GM06990 (cell line): ENCODE measurements around the gene OR2L13.
"Not testable (repeated sequence)": the region's sequence is repeated elsewhere in the genome, so short reads cannot be mapped to it uniquely, and the experiment has no call there.

Experiments used
- DNase-seq: peaks from one replicate; pipeline ENCODE4 v3.0.0-alpha.2; 2011; ENCODE audit not compliant: insufficient read length; ENCODE audit errors: extremely low read depth
- H3K27me3 ChIP-seq: replicated peaks from 2 replicates; pipeline ENCODE4 v1.6.0; 2011; ENCODE audit warnings: low read length; ENCODE audit not compliant: control insufficient read depth, insufficient read depth
- H3K36me3 ChIP-seq: 2 replicates; pipeline ENCODE4 v1.5.1; 2011; ENCODE audit warnings: low read length; ENCODE audit not compliant: control insufficient read depth, insufficient read depth
- H3K4me3 ChIP-seq: replicated peaks from 2 replicates; pipeline ENCODE4 v1.5.1; 2011; ENCODE audit warnings: low read depth, mild to moderate bottlenecking, control low read depth, low read length
- TF ChIP-seq, protein P1 (sequence below): IDR thresholded peaks from 2 replicates; pipeline ENCODE4 v1.5.1; 2011; ENCODE audit warnings: low read length, control low read depth, mild to moderate bottlenecking, inconsistent platforms; ENCODE audit not compliant: insufficient read depth, poor library complexity, severe bottlenecking

Gene OR2L13

DNA sequence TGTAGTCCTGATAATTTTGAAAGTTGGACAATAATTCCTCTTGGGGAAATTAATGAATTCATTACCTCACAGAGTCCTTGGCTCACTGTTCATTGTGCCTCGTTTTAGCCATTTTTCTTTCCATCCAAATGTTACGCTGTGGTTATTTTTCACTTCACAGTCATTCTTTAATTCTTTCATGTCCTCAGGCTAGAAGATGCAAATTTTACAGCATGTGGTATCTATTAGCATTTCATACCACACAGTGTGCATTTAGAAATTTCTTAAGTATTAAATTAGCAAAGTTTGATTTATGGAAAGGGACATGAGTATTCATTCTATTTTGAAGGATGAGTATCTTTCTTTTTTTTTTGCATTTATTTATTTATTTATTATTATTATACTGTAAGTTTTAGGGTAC is 29.9 kb upstream of the OR2L13 start:
- H3K36me3 ChIP-seq: no peaks in the 10 kb centered on the region
- TF ChIP-seq, protein P1, sequence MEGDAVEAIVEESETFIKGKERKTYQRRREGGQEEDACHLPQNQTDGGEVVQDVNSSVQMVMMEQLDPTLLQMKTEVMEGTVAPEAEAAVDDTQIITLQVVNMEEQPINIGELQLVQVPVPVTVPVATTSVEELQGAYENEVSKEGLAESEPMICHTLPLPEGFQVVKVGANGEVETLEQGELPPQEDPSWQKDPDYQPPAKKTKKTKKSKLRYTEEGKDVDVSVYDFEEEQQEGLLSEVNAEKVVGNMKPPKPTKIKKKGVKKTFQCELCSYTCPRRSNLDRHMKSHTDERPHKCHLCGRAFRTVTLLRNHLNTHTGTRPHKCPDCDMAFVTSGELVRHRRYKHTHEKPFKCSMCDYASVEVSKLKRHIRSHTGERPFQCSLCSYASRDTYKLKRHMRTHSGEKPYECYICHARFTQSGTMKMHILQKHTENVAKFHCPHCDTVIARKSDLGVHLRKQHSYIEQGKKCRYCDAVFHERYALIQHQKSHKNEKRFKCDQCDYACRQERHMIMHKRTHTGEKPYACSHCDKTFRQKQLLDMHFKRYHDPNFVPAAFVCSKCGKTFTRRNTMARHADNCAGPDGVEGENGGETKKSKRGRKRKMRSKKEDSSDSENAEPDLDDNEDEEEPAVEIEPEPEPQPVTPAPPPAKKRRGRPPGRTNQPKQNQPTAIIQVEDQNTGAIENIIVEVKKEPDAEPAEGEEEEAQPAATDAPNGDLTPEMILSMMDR: no peak
- DNase-seq: no peak

GRCh38 chr1:248065604-248066003 is 29.4 kb upstream of the OR2L13 start:
- Histone ChIP-seq H3K4me3 (no peak overlapping the region), H3K36me3 (no peaks in the 10 kb centered on the region), H3K27me3 (no peaks in the 10 kb centered on the region)
- no peak for DNase-seq
- TF ChIP-seq, protein P1: no peak

More for the DNA sequence above, 29.9 kb upstream of the OR2L13 start:
- H3K27me3 ChIP-seq: no peaks in the 10 kb centered on the region
- no peak overlapping the region for H3K4me3 ChIP-seq

- H3K27me3 ChIP-seq, H3K36me3 ChIP-seq, DNase-seq, H3K4me3 ChIP-seq: not testable (repeated sequence)
Measured at GRCh38 chr1:248083864-248084263, 11.1 kb upstream of the OR2L13 start.

- no peak overlapping the region for H3K4me3 ChIP-seq
- H3K27me3 ChIP-seq: no peaks in the 10 kb centered on the region
- no peaks in the 10 kb centered on the region for H3K36me3 ChIP-seq
- TF ChIP-seq, protein P1: no peak
- DNase-seq: no peak
Measured at GRCh38 chr1:248098529-248098928, 3.5 kb downstream of the OR2L13 start.

DNA sequence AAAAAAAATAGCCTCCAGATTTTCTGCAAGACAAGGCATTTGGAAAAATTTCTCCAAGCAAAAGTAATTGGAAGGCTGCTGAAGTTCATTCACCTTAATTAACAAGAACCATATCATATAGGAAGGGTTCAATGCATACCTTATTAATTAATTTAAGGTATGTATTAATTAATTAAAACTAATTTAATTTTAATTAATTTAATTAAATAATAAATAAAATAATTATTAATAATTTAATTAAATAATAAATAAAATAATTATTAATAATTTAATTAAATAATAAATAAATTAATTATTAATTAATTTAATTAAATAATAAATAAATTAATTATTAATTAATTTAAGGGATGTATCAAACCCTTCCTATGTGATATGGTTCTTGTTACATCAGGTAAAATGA is 7.9 kb downstream of the OR2L13 start:
- Histone ChIP-seq H3K27me3 (no peaks in the 10 kb centered on the region), H3K36me3 (no peaks in the 10 kb centered on the region), H3K4me3 (no peak overlapping the region)
- DNase-seq: no peak
- TF ChIP-seq, protein P1: no peak

DNA sequence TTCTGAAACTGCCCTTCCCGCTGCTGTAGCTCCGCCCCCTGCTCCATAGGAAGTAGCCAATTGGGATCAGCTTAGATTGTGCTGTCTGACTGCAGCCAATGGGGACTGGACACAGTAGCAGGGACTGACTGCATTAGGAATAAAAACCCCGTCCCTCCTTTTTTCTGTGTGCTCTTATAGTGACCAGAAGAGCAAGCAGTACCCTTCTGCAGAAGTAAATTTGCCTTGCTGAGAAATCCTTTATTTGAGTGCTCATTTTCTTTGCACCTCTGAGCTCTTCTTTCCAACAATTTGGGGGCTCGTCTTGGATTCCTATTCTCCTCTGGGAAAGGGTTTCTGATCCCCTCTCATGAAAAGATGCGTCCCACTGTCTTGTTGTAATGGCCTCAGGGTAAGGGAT is 16.2 kb downstream of the OR2L13 start:
- TF ChIP-seq, protein P1: no peak
- no peak overlapping the region for H3K4me3 ChIP-seq

More for the DNA sequence above, 16.2 kb downstream of the OR2L13 start:
- no peaks in the 10 kb centered on the region for H3K27me3 ChIP-seq
- H3K36me3 ChIP-seq: no peaks in the 10 kb centered on the region
- no peak for DNase-seq
